Fibroblast of lung (primary cell): ENCODE results near the gene SCAF8. TPM values are rescaled to one million over a fixed set of nuclear protein-coding genes. Genes with fewer than 3 reads are reported as not detected.

ENCODE experiments used
- DNase-seq, 2 donors: peaks; one replicate each; pipeline versions ENCODE4 v3.0.0 to v3.0.0-alpha.2; 2010; ENCODE audit warnings: low read depth in 2 of 2
- H2AFZ ChIP-seq: 2 replicates; pipeline ENCODE4 v1.5.1; 2012; ENCODE audit warnings: low read length, control low read depth, inconsistent platforms
- H3K27ac ChIP-seq: 2 replicates; pipeline ENCODE4 v1.5.1; 2011; ENCODE audit warnings: low read length, control low read depth; ENCODE audit not compliant: insufficient read depth
- H3K27me3 ChIP-seq: 2 replicates; pipeline ENCODE4 v1.5.1; 2011; ENCODE audit warnings: mild to moderate bottlenecking, low read length; ENCODE audit not compliant: control insufficient read depth, insufficient read depth
- H3K36me3 ChIP-seq: 2 replicates; pipeline ENCODE4 v1.5.1; 2011; ENCODE audit warnings: low read length; ENCODE audit not compliant: control insufficient read depth, insufficient read depth
- H3K4me1 ChIP-seq: 2 replicates; pipeline ENCODE4 v1.5.1; 2011; ENCODE audit warnings: low read length; ENCODE audit not compliant: control insufficient read depth, insufficient read depth; ENCODE audit errors: extremely low read depth
- H3K4me2 ChIP-seq: 2 replicates; pipeline ENCODE4 v1.5.1; 2011; ENCODE audit warnings: low read length, control low read depth; ENCODE audit not compliant: insufficient read depth; ENCODE audit errors: extremely low read depth
- H3K4me3 ChIP-seq, 4 experiments: fragments of 200-600 bp in 1 of 4; sonication (generic) in 1 of 4; replicated peaks in 1 of 4; 2 replicates each; pipeline ENCODE4 v1.5.1; 2011 to 2016; ENCODE audit warnings: low read length in 4 of 4, low read depth in 3 of 4, mild to moderate bottlenecking in 3 of 4, control low read depth in 2 of 4, inconsistent platforms in 1 of 4, mixed read lengths in 1 of 4; ENCODE audit not compliant: insufficient read depth in 1 of 4; ENCODE audit errors: control extremely low read depth in 1 of 4
- H3K79me2 ChIP-seq: 2 replicates; pipeline ENCODE4 v1.5.1; 2012; ENCODE audit warnings: mild to moderate bottlenecking, low read length, inconsistent platforms; ENCODE audit not compliant: control insufficient read depth, insufficient read depth
- H3K9ac ChIP-seq: 2 replicates; pipeline ENCODE4 v1.5.1; 2011; ENCODE audit warnings: mild to moderate bottlenecking, low read length, control low read depth; ENCODE audit not compliant: insufficient read depth
- H3K9me3 ChIP-seq: 2 replicates; pipeline ENCODE4 v1.5.1; 2012; ENCODE audit warnings: low read depth, low read length; ENCODE audit not compliant: control insufficient read depth, insufficient read depth
- H4K20me1 ChIP-seq: 2 replicates; pipeline ENCODE4 v1.5.1; 2011; ENCODE audit warnings: low read length; ENCODE audit not compliant: control insufficient read depth, insufficient read depth; ENCODE audit errors: extremely low read depth
- CTCF ChIP-seq, 2 donors: IDR thresholded peaks in 1 of 2; conservative IDR thresholded peaks in 1 of 2; 1 replicate in 1 of 2; 2 replicates in 1 of 2; pipeline ENCODE4 v1.5.1; 2011 to 2012; ENCODE audit warnings: low read length in 2 of 2, control low read depth in 1 of 2, inconsistent platforms in 1 of 2, low read depth in 1 of 2, mild to moderate bottlenecking in 1 of 2
- EZH2 ChIP-seq: IDR thresholded peaks from 2 replicates; pipeline ENCODE4 v1.5.1; 2012; ENCODE audit warnings: low read length, control low read depth, mild to moderate bottlenecking; ENCODE audit errors: missing control alignments
- polyA plus RNA-seq, 2 donors: library from polyadenylated mRNA; depleted of rRNA in 1 of 2; stranded (reverse) in 1 of 2; unstranded in 1 of 2; fragments of >200 nt; gene quantifications; 2 replicates each; pipeline ENCODE4 v1.2.1, GENCODE V29; 2011 to 2012; ENCODE audit warnings: missing spikeins in 1 of 2
- total RNA-seq: library from RNA; depleted of rRNA; stranded (reverse); fragments of >200 nt; gene quantifications from 2 replicates; pipeline ENCODE4 v1.2.1, GENCODE V29; 2014

The SCAF8 gene
- total and polyA plus RNA-seq, 2 donors (not counting 1 experiment from before 2014, with no cell fraction given), result 28.5 to 30.9 TPM

GRCh38 chr6:154873546-154873945 lies 140.3 kb downstream of the SCAF8 start:
- Histone ChIP-seq H4K20me1 (no peaks in the 10 kb centered on the region), H3K79me2 (peaks cover 2% of the 10 kb centered on the region), H3K9ac (no peak overlapping the region), H2AFZ (no peak overlapping the region), H3K4me2 (no peak overlapping the region), H3K36me3 (peaks cover 2% of the 10 kb centered on the region), H3K27me3 (no peaks in the 10 kb centered on the region), H3K9me3 (no peaks in the 10 kb centered on the region), H3K4me1 (no peaks in the 10 kb centered on the region), H3K4me3 (no peak overlapping the region), H3K27ac (no peak overlapping the region)
- no peak for DNase-seq
- TF ChIP-seq EZH2 (no peak), CTCF (conservative IDR thresholded peaks at IDR 0.05 in 1 of 2, IDR thresholded peaks at IDR 0.05 in 1 of 2; ENCODE audit: low read depth in 1 of 2, low read length in 2 of 2) (no peak)

GRCh38 chr6:154874773-154875592 lies 141.8 kb downstream of the SCAF8 start:
- H3K36me3 ChIP-seq, result no peaks in the 10 kb centered on the region
- no peaks in the 10 kb centered on the region for H4K20me1 ChIP-seq
- no peak overlapping the region for H3K4me2 ChIP-seq
- no peaks in the 10 kb centered on the region for H3K79me2 ChIP-seq
- no peak overlapping the region for H3K9ac ChIP-seq
- TF ChIP-seq EZH2, result no peak
- no peak for TF ChIP-seq CTCF (conservative IDR thresholded peaks at IDR 0.05 in 1 of 2, IDR thresholded peaks at IDR 0.05 in 1 of 2; ENCODE audit: low read depth in 1 of 2, low read length in 2 of 2)
- no peak overlapping the region for H2AFZ ChIP-seq
- H3K4me1 ChIP-seq, result no peaks in the 10 kb centered on the region
- no peaks in the 10 kb centered on the region for H3K9me3 ChIP-seq
- DNase-seq, result no peak
- H3K27me3 ChIP-seq, result no peaks in the 10 kb centered on the region
- no peak overlapping the region for H3K4me3 ChIP-seq
- no peak overlapping the region for H3K27ac ChIP-seq

- no peak overlapping the region for H3K4me2 ChIP-seq
- DNase-seq, result no peak
- no peaks in the 10 kb centered on the region for H3K27me3 ChIP-seq
- no peak overlapping the region for H2AFZ ChIP-seq
- H3K9me3 ChIP-seq, result no peaks in the 10 kb centered on the region
- H3K4me1 ChIP-seq, result no peaks in the 10 kb centered on the region
- H3K36me3 ChIP-seq, result no peaks in the 10 kb centered on the region
- no peaks in the 10 kb centered on the region for H3K79me2 ChIP-seq
- TF ChIP-seq EZH2 (no peak), CTCF (conservative IDR thresholded peaks at IDR 0.05 in 1 of 2, IDR thresholded peaks at IDR 0.05 in 1 of 2; ENCODE audit: low read depth in 1 of 2, low read length in 2 of 2) (no peak)
- H4K20me1 ChIP-seq, result no peaks in the 10 kb centered on the region
- H3K4me3 ChIP-seq, result no peak overlapping the region
- H3K27ac ChIP-seq, result no peak overlapping the region
- no peak overlapping the region for H3K9ac ChIP-seq
These were observed 143.5 kb downstream of the SCAF8 start for GRCh38 chr6:154876486-154877280.
